GM21367 (cell line): ENCODE measurements around the gene ITGB3BP.
"Not testable (repeated sequence)": the region's sequence is repeated elsewhere in the genome, so short reads cannot be mapped to it uniquely, and the experiment has no call there.

Source experiments
- ATAC-seq: cut with Tn5 transposase; IDR thresholded peaks from one replicate; pipeline ENCODE4 v1.9.1; 2021; ENCODE audit not compliant: unreplicated experiment

ITGB3BP gene

GRCh38 chr1:63423649-63424048 lies 99.4 kb downstream of the ITGB3BP start:
- no peak for ATAC-seq

GRCh38 chr1:63420746-63421145 lies 102.3 kb downstream of the ITGB3BP start:
- ATAC-seq = not testable (repeated sequence)

GRCh38 chr1:63418101-63418500 lies 104.9 kb downstream of the ITGB3BP start:
- no peak for ATAC-seq

- no peak for ATAC-seq
Measured at GRCh38 chr1:63414691-63415365, 108.2 kb downstream of the ITGB3BP start.

GRCh38 chr1:63413394-63413793 lies 109.6 kb downstream of the ITGB3BP start:
- ATAC-seq = no peak

GRCh38 chr1:63411066-63411465 lies 112.0 kb downstream of the ITGB3BP start:
- ATAC-seq = no peak

- no peak for ATAC-seq
Measured at GRCh38 chr1:63408331-63408730, 114.7 kb downstream of the ITGB3BP start.

- ATAC-seq = no peak
Measured at GRCh38 chr1:63407002-63407401, 116.0 kb downstream of the ITGB3BP start.

GRCh38 chr1:63405987-63406386 lies 117.0 kb downstream of the ITGB3BP start:
- no peak for ATAC-seq

- no peak for ATAC-seq
Measured at GRCh38 chr1:63405021-63405420, 118.0 kb downstream of the ITGB3BP start.

GRCh38 chr1:63403386-63403785 lies 119.6 kb downstream of the ITGB3BP start:
- no peak for ATAC-seq

- ATAC-seq = no peak
Measured at GRCh38 chr1:63401945-63402344, 121.1 kb downstream of the ITGB3BP start.
